Measurements from ENCODE around the gene RAD51B.
"Not testable (repeated sequence)": the region's sequence is repeated elsewhere in the genome, so short reads cannot be mapped to it uniquely, and the experiment has no call there.

The RAD51B gene

DNA sequence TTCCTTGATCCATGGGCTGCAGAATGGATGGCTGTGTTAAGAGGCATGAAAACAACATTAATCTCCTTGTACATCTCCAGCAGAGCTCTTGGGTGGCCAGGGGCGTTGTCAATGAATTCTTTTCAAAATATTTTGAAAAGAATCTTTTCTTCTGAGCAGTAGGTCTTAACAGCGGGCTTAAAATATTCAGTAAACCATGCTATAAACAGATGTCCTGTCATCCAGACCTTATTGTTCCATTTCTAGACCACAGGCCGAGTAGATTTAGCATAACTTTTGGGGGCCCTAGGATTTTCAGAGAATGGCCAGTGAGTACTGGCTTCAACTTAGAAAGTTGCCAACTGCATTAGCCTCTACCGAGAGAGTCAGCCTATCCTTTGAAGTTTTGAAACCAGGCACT lies 130.2 kb downstream of the RAD51B start:
- no peak for DNase-seq (ENCODE audit: low read depth)

DNA sequence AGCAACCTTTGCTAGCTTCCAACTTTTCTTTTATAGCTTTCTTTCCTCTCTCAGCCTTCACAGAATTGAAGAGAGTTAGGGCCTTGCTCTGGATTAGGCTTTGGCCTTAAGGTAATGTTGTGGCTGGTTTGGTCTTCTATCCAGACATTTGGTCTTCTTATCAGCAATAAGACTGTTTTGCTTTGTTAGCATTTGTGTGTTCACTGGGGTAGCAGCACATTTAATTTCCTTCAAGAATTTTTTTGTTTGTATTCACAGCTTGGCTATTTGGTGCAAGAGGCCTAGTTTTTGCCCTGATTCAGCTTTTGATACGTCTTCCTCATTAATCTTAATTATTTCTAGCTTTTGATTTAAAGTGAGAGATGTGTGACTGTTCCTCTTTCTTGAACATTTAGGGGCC lies 130.8 kb downstream of the RAD51B start:
- DNase-seq (ENCODE audit: low read depth): no peak

DNA sequence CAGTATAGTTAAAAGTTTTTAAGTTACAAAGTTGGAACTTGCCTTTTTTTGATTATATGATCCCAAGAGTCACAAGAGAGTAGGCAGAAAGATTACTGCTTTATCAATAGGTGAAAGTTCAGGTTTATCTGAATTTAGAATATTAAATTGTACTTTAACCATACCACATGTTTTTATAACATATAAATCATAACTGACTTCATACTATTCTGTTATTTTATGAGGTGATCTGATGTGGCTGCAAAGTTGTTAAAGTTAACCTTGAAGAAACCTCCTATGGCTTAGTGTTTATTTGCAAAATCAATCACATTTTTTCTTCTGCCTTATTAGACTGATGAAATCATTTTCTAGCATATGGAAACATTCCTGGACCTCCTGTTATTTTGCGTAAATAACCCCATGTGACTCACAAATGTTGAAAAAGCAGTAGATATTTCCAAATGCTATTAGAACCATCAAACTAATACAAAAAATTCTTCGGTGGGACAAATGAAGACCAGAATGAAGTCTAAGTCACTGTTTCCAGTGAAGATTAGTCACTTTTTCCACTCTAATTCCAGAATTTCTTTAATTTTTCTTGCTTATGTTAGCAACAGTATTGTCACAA lies 132.1 kb downstream of the RAD51B start:
- DNase-seq (ENCODE audit: low read depth): no peak

DNA sequence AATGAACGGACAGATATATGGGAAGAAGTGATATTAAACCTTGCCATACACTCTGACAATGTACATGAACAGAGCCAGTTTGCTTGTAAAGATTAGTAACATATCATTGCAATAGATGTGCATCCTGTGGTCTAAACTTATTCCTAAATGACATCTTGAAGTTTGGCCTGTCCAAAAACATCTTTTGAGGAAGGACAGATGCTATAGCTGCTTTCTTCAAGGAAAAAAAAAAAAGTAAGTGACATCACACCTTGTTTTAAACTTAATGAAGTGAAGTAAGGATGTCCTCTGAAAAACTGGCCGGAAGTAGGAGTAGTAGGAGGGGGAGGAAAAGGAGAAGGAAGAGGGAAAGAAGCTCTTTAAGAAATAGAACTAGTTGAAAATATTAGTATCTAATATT lies 132.8 kb downstream of the RAD51B start:
- DNase-seq (ENCODE audit: low read depth): no peak

DNA sequence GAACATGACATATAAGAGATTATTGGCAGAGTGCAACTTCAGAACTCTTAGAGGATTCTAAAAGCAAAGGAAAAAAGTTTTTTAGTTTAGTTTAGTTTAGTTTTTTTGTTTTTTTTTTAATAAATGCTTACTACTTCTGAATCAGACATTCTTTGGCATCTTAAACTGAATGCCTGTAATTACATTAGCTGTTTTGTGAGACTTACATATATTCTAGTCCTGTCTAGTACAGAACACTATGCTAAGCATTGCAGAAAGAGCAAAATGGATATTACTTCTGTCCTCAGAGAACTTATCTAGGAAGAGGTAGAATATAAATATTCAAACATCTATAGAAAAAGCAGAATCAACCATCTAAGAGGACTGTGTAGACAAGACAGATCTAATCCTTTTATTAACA lies 133.2 kb downstream of the RAD51B start:
- no peak for DNase-seq (ENCODE audit: low read depth)

DNA sequence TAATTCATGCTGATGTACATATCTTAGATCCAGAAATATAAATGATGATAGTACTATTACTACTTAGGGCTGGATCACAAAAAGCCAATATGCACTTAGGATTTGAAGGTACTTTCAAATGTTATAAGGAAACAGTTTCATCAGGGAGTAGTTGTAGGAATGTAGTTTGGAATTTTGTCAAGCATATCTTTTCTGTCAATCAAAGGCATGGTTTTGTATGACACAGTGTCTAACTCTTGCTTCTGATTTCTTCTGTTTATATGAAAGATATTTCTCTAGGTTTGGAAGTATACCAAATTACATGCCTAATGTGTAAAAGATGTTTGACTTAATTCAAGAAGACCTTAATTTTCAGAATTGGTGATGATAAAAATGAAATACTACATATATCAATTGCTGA lies 135.7 kb downstream of the RAD51B start:
- no peak for DNase-seq (ENCODE audit: low read depth)

DNA sequence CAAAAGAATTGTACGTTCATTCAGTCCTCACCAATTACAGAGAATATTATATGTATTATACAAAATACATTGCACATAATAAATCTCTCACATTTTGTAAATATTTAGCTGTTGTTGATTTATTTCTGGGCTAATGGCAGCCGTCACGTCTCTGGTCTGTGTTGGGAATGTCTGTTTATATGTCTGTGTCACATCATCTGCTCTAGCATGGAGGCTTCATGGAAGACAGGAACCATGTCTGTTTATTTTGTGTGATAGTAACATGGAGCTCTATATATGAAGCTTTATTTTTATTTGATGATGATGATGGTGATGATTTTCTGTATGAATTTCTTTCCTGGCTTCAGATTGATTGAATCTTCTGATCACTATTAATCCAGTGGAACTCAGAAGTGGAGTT lies 138.4 kb downstream of the RAD51B start:
- DNase-seq (ENCODE audit: low read depth): no peak

DNA sequence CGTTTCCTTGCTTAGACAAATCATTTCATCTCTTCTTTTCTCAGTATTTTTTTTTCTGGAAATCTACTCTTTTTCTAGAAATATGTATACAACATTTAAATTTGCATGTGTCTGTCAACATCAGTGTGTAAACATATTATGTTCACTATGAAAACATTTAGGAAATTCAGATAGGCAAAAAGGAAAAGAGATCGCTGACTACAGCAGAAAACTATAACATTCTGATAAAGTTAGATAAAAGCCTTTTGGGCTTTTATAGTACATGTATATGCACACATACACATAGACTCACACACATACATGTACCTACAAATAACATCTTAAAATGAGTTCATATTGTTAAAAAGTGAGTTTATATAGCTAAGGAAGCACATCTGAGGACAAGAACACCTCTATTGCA lies 142.1 kb downstream of the RAD51B start:
- no peak for DNase-seq (ENCODE audit: low read depth)

DNA sequence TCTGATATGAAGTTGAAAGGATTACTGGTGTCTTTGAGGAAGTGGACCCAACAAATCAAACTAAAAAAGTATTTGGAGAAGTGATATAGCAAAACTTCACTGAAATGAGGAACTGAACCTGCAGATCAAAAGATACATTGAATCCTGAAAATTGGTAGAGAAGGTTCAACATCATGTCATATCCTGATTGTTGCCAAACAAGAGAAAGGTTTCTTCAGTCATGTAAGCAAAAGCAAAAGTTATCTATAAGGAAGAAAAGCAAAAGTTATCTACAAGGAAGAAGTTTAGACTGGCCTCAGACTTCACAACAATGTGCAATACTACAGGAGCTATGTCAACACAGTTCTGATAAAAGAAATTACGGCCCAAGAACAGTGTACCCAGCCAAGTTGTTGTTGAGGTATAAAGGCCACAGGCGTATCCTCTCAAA lies 142.7 kb downstream of the RAD51B start:
- no peak for DNase-seq (ENCODE audit: low read depth)

DNA sequence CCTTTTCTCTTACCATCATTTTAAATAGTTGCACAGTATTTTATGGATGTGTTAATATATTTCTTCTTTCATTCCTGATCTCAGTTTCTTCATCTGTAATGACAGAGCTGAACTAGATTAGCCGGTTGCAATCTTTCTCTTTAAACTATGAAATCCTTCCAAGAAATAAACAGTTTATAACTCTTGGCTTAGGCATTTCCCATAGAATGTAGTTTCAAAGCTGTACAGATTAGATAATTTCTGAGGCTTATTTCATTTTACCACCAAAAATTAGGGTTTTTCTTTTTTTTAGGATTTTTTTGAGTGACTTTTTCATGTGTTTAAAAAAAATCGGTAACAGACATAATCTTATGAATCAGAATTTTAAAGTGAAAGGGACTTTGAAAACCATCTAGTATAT lies 144.0 kb downstream of the RAD51B start:
- DNase-seq (ENCODE audit: low read depth): no peak

DNA sequence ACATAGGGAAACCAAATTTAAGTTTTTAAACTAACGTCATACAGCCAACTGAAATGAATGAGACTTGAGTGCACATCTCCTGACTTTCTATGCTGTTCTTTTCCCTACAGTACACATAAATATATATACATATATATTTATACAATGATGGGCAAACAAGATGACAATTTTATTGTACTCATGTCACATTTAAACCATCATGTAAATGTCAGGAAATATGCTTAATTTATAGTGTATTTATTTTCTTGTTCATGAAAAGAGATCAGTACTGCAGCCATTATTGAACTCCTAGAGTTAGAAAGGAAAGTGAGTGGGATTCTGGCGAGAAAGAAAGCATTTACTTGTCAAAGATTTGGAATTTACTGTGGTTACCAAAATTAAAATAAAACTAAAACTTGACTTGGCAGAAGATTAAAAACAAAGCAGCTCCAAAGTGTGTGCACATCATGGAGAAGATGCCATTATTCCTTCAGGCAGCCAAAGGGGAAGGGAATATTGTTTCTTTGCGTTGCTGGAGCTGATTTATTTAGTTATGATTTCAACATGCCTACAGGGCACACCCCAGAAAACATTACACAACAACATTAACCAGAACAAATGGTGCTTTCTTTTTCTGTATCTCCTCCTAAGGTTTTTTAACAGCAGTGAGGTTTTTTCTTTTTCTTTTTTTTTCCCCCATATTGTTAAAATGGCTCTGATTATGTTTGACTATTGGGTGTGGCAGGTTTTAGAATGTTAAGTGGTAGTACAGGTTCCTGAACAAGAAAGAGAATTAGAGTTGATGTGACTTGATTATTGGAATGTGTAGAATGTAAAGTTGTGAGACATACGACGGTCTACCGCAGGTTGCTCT lies 144.6 kb downstream of the RAD51B start:
- DNase-seq (ENCODE audit: low read depth): peak; percentile 22

DNA sequence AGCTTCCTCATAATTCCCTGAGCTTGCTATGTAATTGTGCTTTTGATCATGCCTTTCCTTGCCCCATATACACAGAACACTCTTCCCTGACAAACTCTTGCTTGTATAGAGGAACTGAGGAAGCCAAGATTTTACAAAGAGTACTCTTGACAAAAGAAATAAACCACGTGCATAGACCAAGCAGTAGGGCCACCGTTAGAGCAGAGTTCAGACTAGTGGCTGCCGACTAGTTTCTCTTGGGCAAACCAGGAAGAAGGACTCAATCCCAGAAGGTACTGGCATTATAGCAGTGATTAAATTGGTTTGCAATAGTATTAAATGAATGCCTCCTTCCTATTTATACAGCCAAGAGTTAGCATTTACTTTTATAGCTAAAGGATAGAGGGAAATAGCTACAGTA lies 146.1 kb downstream of the RAD51B start:
- DNase-seq (ENCODE audit: low read depth): no peak

DNA sequence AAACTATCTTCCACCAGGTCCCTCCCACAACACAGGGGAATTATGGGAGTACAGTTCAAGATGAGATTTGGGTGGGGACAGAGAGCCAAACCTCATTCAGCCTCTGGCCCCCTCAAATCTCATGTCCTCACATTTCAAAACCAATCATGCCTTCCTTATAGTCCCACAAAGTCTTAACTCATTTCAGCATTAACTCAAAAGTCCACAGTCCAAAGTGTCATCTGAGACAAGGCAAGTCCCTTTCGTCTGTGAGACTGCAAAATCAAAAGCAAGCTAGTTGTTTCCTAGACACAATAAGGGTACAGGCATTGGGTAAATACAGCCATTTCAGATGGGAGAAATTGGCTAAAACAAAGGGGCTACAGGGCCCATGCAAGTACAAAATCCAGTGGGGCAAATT lies 147.6 kb downstream of the RAD51B start:
- no peak for DNase-seq (ENCODE audit: low read depth)

DNA sequence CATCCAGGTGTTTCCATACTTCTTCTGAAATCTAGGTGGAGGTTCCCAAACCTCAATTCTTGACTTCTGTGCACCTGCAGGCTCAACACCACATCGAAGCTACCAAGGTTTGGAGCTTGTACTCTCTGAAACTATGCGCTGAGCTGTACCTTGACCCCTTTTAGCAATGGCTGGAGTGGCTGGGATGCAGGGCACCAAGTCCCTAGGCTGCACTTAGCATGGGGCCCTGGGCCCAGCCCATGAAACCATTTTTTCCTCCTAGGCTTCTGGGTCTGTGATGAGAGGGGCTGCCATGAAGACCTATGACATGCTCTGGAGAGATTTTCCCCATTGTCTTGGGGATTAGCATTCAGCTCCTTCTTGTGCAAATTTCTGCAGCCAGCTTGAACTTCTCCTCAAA lies 148.4 kb downstream of the RAD51B start:
- DNase-seq (ENCODE audit: low read depth): not testable (repeated sequence)

DNA sequence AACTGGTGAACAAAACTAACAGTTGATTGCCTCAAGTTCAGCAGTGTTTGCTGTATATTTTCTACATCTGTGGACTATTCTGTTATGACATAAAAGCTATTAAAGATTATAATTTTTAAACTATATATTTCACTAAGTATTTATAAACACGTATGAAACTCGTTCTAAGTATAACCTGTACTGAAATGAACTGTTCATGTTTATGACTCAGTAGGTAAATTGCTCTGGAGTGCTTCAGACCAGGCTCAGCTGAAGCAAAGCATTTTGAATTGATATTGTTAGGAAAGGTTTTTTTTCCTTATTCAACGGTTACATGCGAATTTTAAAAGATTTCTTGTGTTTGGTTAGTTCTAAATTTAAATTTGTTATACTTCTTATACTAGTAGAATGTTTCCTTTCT lies 151.3 kb downstream of the RAD51B start:
- DNase-seq (ENCODE audit: low read depth): peak; percentile 6

DNA sequence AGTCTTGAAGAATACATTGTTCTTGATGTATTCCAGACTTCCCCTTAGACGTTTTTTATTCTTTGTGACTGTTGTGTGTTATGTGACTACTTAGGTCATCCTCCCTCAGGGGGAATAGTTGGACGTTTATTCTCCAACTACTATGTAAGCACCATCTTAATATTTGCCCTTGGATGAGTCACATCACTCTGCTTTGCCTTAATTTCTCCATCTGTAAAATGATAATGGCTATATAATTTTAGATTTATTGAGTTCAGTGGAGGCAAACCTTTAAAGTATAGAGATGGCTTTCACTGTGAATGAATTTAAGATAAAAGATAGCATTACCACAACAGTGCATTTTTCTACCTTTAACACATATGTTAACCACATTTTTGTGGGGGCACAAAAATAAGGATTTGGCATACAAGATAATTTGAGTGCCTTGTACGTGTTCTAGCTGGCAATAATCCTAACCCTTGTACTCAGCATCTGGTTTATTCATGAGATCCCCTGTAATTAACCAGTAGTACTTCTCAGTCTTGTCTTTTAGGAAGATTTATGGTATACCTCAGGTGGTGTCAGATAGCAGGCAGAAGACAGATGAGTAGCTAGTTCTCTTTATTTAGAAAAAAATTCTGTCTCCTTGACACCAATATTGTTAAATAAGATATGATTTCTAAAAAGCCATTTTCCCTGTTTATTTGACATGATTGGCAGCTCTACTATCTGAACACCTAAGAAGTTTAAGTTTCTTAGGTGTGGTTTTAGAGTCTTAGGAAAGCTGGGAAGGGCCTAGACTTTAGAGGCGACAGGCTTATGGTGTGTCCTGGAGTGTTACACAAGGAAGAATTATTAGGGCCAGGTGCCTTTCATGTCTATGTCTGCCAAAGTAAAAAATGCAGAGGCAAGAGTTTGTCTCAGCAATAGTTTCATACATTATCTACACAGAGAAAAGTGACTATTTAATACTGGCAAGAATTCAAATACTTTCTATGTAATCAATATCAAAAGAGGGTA lies 152.3 kb downstream of the RAD51B start:
- peak; percentile 68 for DNase-seq (ENCODE audit: low read depth)

DNA sequence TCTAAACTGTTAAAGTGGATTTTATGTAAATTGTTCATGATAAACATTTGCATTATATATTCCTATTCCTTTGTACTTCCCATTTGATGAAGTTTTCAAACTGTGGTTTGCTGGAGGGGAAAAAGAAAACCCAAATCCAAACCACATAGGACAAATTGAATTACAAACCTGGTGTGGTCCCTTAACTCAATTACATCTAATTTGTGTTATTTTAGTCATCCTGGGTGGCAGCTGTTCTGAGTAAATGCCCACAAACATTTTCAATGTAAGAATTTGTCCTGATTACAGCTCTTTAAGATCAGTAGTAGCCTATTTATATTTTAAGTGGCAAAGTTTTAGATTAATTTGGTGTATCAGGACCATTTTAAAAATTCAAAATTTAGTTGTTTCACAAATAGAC lies 153.9 kb downstream of the RAD51B start:
- DNase-seq (ENCODE audit: low read depth): no peak

DNA sequence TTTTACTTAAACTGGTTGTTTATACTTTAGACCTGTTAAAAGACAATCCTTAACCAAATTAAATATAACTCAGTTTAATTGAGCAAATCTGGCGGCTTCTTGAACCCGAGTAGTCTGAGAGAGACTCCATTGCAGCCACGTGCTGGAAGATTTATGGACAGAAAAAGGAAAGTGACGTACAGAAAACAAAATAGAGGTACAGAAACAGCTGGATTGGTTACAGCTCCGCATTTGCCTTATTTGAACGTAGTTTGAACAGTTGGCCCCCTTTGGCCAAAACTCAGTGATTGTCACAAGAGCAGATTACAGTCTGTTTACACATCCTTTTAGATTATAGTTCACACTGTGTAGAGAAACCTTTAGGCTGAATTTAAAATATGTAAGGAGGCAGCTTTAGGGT lies 155.9 kb downstream of the RAD51B start:
- DNase-seq (ENCODE audit: low read depth): no peak

DNA sequence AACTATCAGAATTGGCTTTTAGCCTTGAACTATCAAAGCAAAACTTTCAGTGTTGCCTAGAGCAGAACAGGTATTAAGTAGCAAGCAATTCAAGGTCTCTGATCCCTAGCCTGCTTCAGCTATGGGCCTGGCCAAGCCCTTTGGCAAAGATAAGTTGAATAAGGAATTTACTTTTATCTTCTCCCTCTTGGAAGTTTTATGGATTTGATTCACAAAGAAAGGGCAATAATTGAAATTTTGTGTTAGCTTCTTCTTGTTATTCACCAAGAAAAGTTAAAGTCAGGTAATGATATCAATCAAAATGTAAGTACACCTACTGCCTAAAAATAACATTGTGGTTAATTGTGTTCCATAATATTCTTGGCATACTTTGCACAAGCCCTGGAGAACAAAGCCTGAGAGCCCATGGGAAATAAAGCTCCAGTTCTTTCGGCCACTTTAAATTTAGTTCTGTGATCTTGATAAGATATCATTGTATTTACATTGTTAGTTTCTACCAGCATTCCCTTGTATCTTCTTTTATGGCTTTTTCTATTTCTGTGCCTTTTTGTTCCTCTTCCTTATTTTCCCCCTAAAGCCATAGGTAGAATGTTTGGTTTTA lies 158.0 kb downstream of the RAD51B start:
- DNase-seq (ENCODE audit: low read depth): no peak

DNA sequence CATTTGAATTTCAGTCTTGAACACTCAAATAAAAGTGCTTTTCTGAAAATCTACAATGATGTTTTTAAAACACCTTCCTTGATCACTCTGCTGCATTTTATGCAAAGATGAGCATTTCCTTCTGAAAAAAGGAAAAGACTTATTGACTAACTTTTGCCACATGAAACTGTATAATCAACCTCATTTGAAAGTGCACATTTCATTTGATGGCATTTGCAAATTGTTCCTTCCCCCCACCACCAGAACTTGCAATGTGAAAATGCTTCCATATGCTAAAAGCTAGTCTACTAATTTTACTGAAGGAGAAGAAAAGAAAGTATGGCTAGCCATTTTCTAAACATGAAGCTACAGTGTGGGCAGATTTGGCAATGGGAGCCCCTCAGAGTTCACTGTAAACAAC lies 159.2 kb downstream of the RAD51B start:
- no peak for DNase-seq (ENCODE audit: low read depth)

DNA sequence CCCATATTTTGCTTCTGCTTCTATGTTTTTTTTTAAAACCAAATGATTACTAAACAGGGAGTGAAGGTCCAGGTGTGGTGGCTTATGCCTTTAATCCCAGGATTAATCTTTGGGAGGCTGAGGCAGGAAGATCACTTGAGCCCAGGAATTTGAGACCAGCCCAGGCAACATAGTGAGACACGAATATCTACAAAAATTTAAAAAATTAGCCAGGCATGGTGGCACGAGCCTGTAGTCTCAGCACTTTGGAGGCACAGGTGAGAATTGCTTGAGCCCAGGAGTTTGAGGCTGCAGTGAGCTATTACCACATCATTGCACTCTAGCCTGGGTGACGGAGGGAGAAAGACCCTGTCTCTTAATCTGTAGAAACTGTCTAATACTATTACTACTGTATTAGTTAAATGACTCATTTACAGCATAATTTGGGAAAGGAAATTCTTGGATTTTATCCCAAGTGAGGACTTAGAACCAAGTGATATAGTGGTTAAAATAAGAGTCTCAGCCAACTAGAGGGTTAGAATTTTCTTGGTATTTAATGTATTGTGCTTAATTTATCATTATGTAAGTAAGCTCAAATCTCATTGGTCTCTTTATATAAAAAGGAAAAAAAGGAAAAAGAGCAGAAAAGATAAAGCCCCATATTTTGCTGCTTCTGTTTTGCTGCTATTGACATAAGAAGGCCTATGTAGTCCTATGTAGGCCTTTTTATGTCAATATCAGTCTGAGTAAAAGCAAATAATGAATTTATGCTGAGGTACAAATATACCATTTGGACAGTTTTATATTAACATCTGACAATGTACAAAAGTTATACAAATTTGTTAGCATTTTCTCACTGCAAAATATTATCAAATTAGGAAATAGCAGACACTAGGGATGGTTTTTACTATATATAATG lies 163.4 kb downstream of the RAD51B start:
- no peak for DNase-seq (ENCODE audit: low read depth)
